B cell (primary cell): ENCODE measurements around the gene PLEKHM2. TPM values are rescaled to one million over a fixed set of nuclear protein-coding genes. Genes with fewer than 3 reads are reported as not detected.

Experiments
- ATAC-seq: fragments of 200-7000 bp; cut with Tn5 transposase; one replicate; pipeline ENCODE4 v1.10.0; 2021; ENCODE audit warnings: low read depth, mild to moderate bottlenecking, moderate number of reproducible peaks, moderate library complexity
- CTCF ChIA-PET: fragments of 350-600 bp; sonication (Branson Sonifier 250); formaldehyde crosslinking; loops from one replicate; lab custom pipeline; 2021; ENCODE audit warnings: antibody characterized with exemption, inconsistent platforms; lab: Charles Lee
- POLR2A ChIA-PET: fragments of 350-600 bp; sonication (Branson Sonifier 250); formaldehyde crosslinking; loops from one replicate; lab custom pipeline; 2021; ENCODE audit warnings: antibody characterized with exemption; lab: Charles Lee
- DNase-seq: peaks from one replicate; pipeline ENCODE4 v3.0.0; 2013
- H2AFZ ChIP-seq: 2 replicates; pipeline ENCODE4 v1.6.1; 2012; ENCODE audit warnings: mild to moderate bottlenecking, low read depth, low read length; ENCODE audit not compliant: insufficient read depth, poor library complexity, severe bottlenecking
- H3K27ac ChIP-seq, 2 donors: 1 replicate in 1 of 2; 2 replicates in 1 of 2; pipeline ENCODE4 v1.5.1; 2012 to 2013; ENCODE audit warnings: low read length in 2 of 2, mild to moderate bottlenecking in 2 of 2, moderate library complexity in 1 of 2
- H3K27me3 ChIP-seq, 4 experiments: fragments of 200-600 bp in 1 of 4; sonication (generic) in 1 of 4; replicated peaks in 1 of 4; 1 replicate in 2 of 4; 2 replicates in 2 of 4; pipeline versions ENCODE4 v1.6.1 to v1.7.0; 2013 to 2016; ENCODE audit warnings: low read length in 3 of 4, mild to moderate bottlenecking in 2 of 4, mixed read lengths in 1 of 4, moderate library complexity in 1 of 4; ENCODE audit not compliant: insufficient read depth in 4 of 4, control insufficient read depth in 3 of 4; ENCODE audit errors: control extremely low read depth in 1 of 4
- H3K36me3 ChIP-seq, 2 experiments: replicated peaks in 1 of 2; 1 replicate in 1 of 2; 2 replicates in 1 of 2; pipeline versions ENCODE4 v1.6.1 to v1.7.1; 2013; ENCODE audit warnings: low read length in 1 of 2; ENCODE audit not compliant: insufficient read depth in 2 of 2, control insufficient read depth in 1 of 2; ENCODE audit errors: control extremely low read depth in 1 of 2, extremely low read depth in 1 of 2
- H3K4me1 ChIP-seq, 2 donors: fragments of 200-600 bp in 1 of 2; sonication (generic) in 1 of 2; 1 replicate in 1 of 2; 2 replicates in 1 of 2; pipeline versions ENCODE4 v1.5.1 to v1.6.1; 2013 to 2017; ENCODE audit warnings: low read length in 2 of 2; ENCODE audit not compliant: control insufficient read depth in 2 of 2, insufficient read depth in 2 of 2
- H3K4me2 ChIP-seq: replicated peaks from 2 replicates; pipeline ENCODE3; 2012; ENCODE audit warnings: mild to moderate bottlenecking, low read depth, low read length; ENCODE audit not compliant: poor library complexity, severe bottlenecking
- H3K4me3 ChIP-seq, 5 experiments: fragments of 200-600 bp in 1 of 5; sonication (generic) in 1 of 5; 1 replicate in 3 of 5; 2 replicates in 2 of 5; pipeline versions ENCODE4 v1.5.1 to v1.7.0; 2011 to 2016; ENCODE audit warnings: low read length in 4 of 5, mild to moderate bottlenecking in 4 of 5, low read depth in 2 of 5, control low read depth in 1 of 5, moderate library complexity in 1 of 5; ENCODE audit not compliant: insufficient read depth in 1 of 5; ENCODE audit errors: control extremely low read depth in 1 of 5, extremely low read depth in 1 of 5
- H3K79me2 ChIP-seq: fragments of 200-600 bp; sonication (generic); one replicate; pipeline ENCODE4 v1.6.0; 2016; ENCODE audit warnings: low read length; ENCODE audit not compliant: control insufficient read depth, insufficient read depth
- H3K9ac ChIP-seq: fragments of 200-600 bp; sonication (generic); 2 replicates; pipeline ENCODE4 v1.6.1; 2017; ENCODE audit warnings: mild to moderate bottlenecking, low read length, moderate library complexity
- H3K9me3 ChIP-seq, 3 donors: one replicate each; pipeline versions ENCODE4 v1.6.1 to v1.7.1; 2013; ENCODE audit warnings: low read length in 2 of 3; ENCODE audit not compliant: control insufficient read depth in 2 of 3, insufficient read depth in 1 of 3; ENCODE audit errors: control extremely low read depth in 1 of 3
- H4K20me1 ChIP-seq: 2 replicates; pipeline ENCODE4 v1.6.0; 2012; ENCODE audit warnings: mild to moderate bottlenecking, low read length; ENCODE audit not compliant: insufficient read depth, control insufficient read depth, poor library complexity, severe bottlenecking
- H3K27ac Mint-ChIP-seq: one replicate; pipeline ENCODE4 v1.8.0; 2021; ENCODE audit warnings: mixed read lengths
- H3K27me3 Mint-ChIP-seq: one replicate; pipeline ENCODE4 v1.8.0; 2021; ENCODE audit warnings: mixed read lengths
- H3K4me1 Mint-ChIP-seq: one replicate; pipeline ENCODE4 v1.8.0; 2021; ENCODE audit warnings: mixed read lengths
- H3K4me3 Mint-ChIP-seq: one replicate; pipeline ENCODE4 v1.8.0; 2021; ENCODE audit warnings: mixed read lengths
- H3K9me3 Mint-ChIP-seq: one replicate; pipeline ENCODE4 v1.8.0; 2022; ENCODE audit warnings: mixed read lengths; ENCODE audit not compliant: insufficient read depth
- EZH2 ChIP-seq: IDR thresholded peaks from 2 replicates; pipeline ENCODE4 v1.6.1; 2012; ENCODE audit warnings: borderline replicate concordance, low read depth, mild to moderate bottlenecking, moderate library complexity, low read length; ENCODE audit not compliant: insufficient read depth, poor library complexity, severe bottlenecking
- whole genome bisulfite sequencing: methylation state at CpG from one replicate; pipeline ENCODE4 v1.1.5; 2013; ENCODE audit warnings: missing lambda C conversion rate; ENCODE audit not compliant: insufficient coverage; 5-methylcytosine and 5-hydroxymethylcytosine counted together
- intact Hi-C: fragments of 100-400 bp; cut with micrococcal nuclease; formaldehyde crosslinking; loops from one replicate; pipeline ENCODE4 v1.10.0; 2022
- polyA plus RNA-seq: library from polyadenylated mRNA; depleted of rRNA; stranded (reverse); fragments of >200 nt; gene quantifications from 2 replicates; pipeline ENCODE4 v1.2.3, GENCODE V29; 2012
- total RNA-seq, 2 donors: library from RNA; stranded (reverse); fragments of 120-200 nt in 1 of 2; gene quantifications; 1 replicate in 1 of 2; 2 replicates in 1 of 2; pipeline versions ENCODE4 v1.2.3 to v1.2.4, GENCODE V29; 2013 to 2022
- TF ChIP-seq, protein P1 (sequence below): fragments of 200-600 bp; IDR thresholded peaks from one replicate; pipeline ENCODE4 v1.8.0; 2022; ENCODE audit warnings: antibody characterized with exemption, mild to moderate bottlenecking

PLEKHM2 gene
- total and polyA plus RNA-seq, 2 donors (not counting 1 experiment from before 2014, with no cell fraction given) = 99.7 to 120 TPM

DNA sequence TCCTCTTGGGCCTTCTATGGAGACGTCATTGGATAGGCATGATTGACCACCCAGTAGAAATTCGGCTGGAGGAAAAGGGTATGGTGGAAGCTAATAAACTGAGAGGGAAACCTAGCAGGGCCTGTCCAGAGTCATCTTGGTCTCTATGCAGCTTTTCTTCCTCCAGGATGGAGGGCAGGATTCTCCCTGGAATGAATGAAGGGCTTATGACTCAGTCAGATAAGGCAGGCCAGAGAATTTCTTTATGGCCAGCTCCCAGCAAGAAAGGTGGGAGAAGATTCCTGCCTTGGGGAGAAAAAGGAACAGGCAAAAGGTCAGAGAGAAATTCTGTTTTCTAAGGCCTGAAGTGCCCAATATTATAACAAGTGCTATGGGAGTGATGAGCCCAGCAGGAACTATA lies 91.6 kb downstream of the PLEKHM2 start:
- H3K4me1 Mint-ChIP-seq = no peaks in the 10 kb centered on the region
- H3K9ac ChIP-seq = no peak overlapping the region
- H3K4me1 ChIP-seq = no peaks in the 10 kb centered on the region
- no peak overlapping the region for H3K27ac ChIP-seq
- no peaks in the 10 kb centered on the region for H3K9me3 Mint-ChIP-seq
- ChIA-PET CTCF (interaction anchor here (0.9 to 1.6 kb wide), 2 partner anchors 16 to 25 kb away, joined by 3 to 4 read pairs; no protein-coding TSS in a partner anchor), POLR2A (no interaction called here)
- H2AFZ ChIP-seq = no peak overlapping the region
- H3K79me2 ChIP-seq = no peaks in the 10 kb centered on the region
- H3K27ac Mint-ChIP-seq = no peak overlapping the region
- no peak overlapping the region for H3K4me3 ChIP-seq
- TF ChIP-seq, protein P1, sequence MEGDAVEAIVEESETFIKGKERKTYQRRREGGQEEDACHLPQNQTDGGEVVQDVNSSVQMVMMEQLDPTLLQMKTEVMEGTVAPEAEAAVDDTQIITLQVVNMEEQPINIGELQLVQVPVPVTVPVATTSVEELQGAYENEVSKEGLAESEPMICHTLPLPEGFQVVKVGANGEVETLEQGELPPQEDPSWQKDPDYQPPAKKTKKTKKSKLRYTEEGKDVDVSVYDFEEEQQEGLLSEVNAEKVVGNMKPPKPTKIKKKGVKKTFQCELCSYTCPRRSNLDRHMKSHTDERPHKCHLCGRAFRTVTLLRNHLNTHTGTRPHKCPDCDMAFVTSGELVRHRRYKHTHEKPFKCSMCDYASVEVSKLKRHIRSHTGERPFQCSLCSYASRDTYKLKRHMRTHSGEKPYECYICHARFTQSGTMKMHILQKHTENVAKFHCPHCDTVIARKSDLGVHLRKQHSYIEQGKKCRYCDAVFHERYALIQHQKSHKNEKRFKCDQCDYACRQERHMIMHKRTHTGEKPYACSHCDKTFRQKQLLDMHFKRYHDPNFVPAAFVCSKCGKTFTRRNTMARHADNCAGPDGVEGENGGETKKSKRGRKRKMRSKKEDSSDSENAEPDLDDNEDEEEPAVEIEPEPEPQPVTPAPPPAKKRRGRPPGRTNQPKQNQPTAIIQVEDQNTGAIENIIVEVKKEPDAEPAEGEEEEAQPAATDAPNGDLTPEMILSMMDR = no peak
- no peak for TF ChIP-seq EZH2
- H3K4me3 Mint-ChIP-seq = no peak overlapping the region
- peaks cover 20% of the 10 kb centered on the region for H3K27me3 Mint-ChIP-seq
- DNase-seq (no peak), ATAC-seq (no peak)
- H3K27me3 ChIP-seq = peaks cover 0 to 7% (median 0%) of the 10 kb centered on the region in 4 experiments
- intact Hi-C loops = no loop called here
- no peak overlapping the region for H3K4me2 ChIP-seq
- H3K36me3 ChIP-seq = no peaks in the 10 kb centered on the region
- WGBS = 55% methylated on average over 2 of the region's 2 CpGs
- no peaks in the 10 kb centered on the region for H4K20me1 ChIP-seq
- no peaks in the 10 kb centered on the region for H3K9me3 ChIP-seq

DNA sequence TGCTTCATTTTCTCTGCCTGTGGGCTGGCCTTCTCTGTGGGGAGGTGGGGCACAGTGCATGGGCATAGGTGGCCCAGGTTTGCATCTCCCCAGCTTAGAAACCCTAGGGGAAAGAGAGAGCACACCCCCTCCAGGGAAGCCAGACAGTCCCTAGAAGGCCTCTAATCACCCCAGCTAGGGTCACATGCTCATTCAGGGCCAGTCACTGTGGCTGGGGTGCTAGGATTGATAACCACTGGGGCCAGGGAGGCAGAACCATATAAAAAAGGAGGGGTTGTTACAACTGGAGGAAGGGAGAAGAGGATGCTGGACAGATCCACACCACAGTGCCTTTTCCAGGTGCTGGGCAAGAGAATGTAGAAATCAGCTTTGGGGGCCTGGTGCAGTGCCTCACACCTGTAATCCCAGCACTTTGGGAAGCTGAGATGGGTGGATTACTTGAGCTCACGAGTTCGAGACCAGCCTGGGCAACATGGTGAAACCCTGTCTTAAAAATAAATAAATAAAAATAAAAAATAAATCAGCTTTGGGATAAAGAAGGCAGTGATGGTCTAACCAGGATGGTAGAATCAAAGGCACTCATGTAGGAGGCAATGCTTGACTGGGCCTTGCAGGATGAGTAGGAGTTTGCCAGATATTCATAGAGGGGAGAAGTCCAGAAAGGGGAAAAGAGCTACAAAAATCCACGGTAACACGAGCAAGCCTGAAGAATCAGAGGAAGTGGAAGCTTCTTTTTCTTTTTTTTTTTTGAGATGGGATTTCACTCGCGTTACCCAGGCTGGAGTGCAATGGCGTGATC lies 94.0 kb downstream of the PLEKHM2 start:
- no peaks in the 10 kb centered on the region for H3K4me1 ChIP-seq
- CTCF ChIA-PET = interaction anchor here (0.5 to 0.6 kb wide), 2 partner anchors 14 to 226 kb away, joined by 3 to 4 read pairs; no protein-coding TSS in a partner anchor
- Mint-ChIP-seq H3K4me1 (no peaks in the 10 kb centered on the region), H3K27ac (no peak overlapping the region), H3K27me3 (peaks cover 8% of the 10 kb centered on the region), H3K4me3 (no peak overlapping the region), H3K9me3 (no peaks in the 10 kb centered on the region)
- no peaks in the 10 kb centered on the region for H3K36me3 ChIP-seq
- WGBS = 79% methylated on average over 2 of the region's 7 CpGs
- TF ChIP-seq, protein P1 = no peak
- no peak for TF ChIP-seq EZH2
- no peak overlapping the region for H3K4me2 ChIP-seq
- no peak for ATAC-seq
- no peak overlapping the region for H3K4me3 ChIP-seq
- H3K9me3 ChIP-seq = no peaks in the 10 kb centered on the region
- H3K27ac ChIP-seq = no peak overlapping the region
- no peaks in the 10 kb centered on the region for H4K20me1 ChIP-seq
- DNase-seq = no peak
- POLR2A ChIA-PET = interaction anchor here (0.6 kb wide), 1 partner anchor 23 kb away, joined by 3 read pairs; no protein-coding TSS in a partner anchor
- no peak overlapping the region for H2AFZ ChIP-seq
- intact Hi-C loops = no loop called here
- H3K79me2 ChIP-seq = no peaks in the 10 kb centered on the region
- H3K27me3 ChIP-seq = peaks cover 0 to 3% (median 0%) of the 10 kb centered on the region in 4 experiments
- no peak overlapping the region for H3K9ac ChIP-seq
